K562 (cell line): Measurements from ENCODE around the gene BAIAP3. TPM values are rescaled to one million over a fixed set of nuclear protein-coding genes. Genes with fewer than 3 reads are reported as not detected.

Experiments used
- CREB5 ChIP-seq: fragments of 250-450 bp; sonication (Bioruptor Pico); IDR thresholded peaks from 2 replicates; pipeline ENCODE4 v1.5.0; 2020; ENCODE audit warnings: mild to moderate bottlenecking
- ESRRB ChIP-seq: fragments of 250-450 bp; sonication (Bioruptor Pico); IDR thresholded peaks from 2 replicates; pipeline ENCODE4 v1.5.0; 2020; ENCODE audit warnings: mild to moderate bottlenecking, moderate library complexity, borderline replicate concordance
- HMG20B ChIP-seq: fragments of 250-450 bp; sonication (Bioruptor Pico); IDR thresholded peaks from 2 replicates; pipeline ENCODE4 v1.5.0; 2021; ENCODE audit warnings: mild to moderate bottlenecking
- HMGN3 ChIP-seq: IDR thresholded peaks from 2 replicates; pipeline ENCODE4 v1.6.1; 2011; ENCODE audit warnings: borderline replicate concordance, low read depth, mild to moderate bottlenecking, mixed read lengths, low read length; ENCODE audit not compliant: insufficient read length; ENCODE audit errors: extremely low read depth
- ILK ChIP-seq: fragments of 450-650 bp; IDR thresholded peaks from 2 replicates; pipeline ENCODE4 v1.6.1; 2016; ENCODE audit warnings: missing genetic modification characterization, low read depth, mild to moderate bottlenecking, missing compliant biosample characterization, moderate library complexity, borderline replicate concordance
- MITF ChIP-seq: IDR thresholded peaks from 2 replicates; pipeline ENCODE4 v1.6.1; 2014; ENCODE audit warnings: antibody characterized with exemption
- NCOR1 ChIP-seq: fragments of 450-650 bp; IDR thresholded peaks from 2 replicates; pipeline ENCODE4 v1.6.1; 2016; ENCODE audit warnings: mild to moderate bottlenecking, moderate library complexity
- PRMT5 ChIP-seq: sonication (generic); formaldehyde crosslinking; IDR thresholded peaks from 2 replicates; pipeline ENCODE4 v1.5.0; 2020; ENCODE audit warnings: missing genetic modification reagents
- SUPT5H ChIP-seq: fragments of 450-650 bp; IDR thresholded peaks from 2 replicates; pipeline ENCODE4 v1.6.1; 2016
- TCF7L2 ChIP-seq: fragments of 150-350 bp; IDR thresholded peaks from 2 replicates; pipeline ENCODE4 v1.6.1; 2016; ENCODE audit warnings: low read depth, mild to moderate bottlenecking, low read length, moderate library complexity
- TEAD1 ChIP-seq, 2 experiments: fragments of 450-650 bp in 1 of 2; sonication (generic) in 1 of 2; formaldehyde crosslinking; IDR thresholded peaks; 2 replicates each; pipeline versions ENCODE4 v1.4.0 to v1.8.0; 2020 to 2022; ENCODE audit warnings: mild to moderate bottlenecking in 2 of 2, missing genetic modification reagents in 1 of 2
- ZFP36 ChIP-seq: fragments of 150-350 bp; IDR thresholded peaks from 2 replicates; pipeline ENCODE4 v1.6.1; 2018; ENCODE audit warnings: low read length, low read depth; ENCODE audit not compliant: partially characterized antibody
- polyA plus RNA-seq, 8 experiments: library from polyadenylated mRNA; depleted of rRNA in 4 of 8; stranded (reverse) in 5 of 8; unstranded in 3 of 8; fragments of >200 nt; fragmentation: Nextera tagmentation in 2 of 8; fragmentation: Illumina TruSeq in 1 of 8; extraction: Ambion mirVana in 2 of 8; extraction: Trizol in 1 of 8; gene quantifications; 2 replicates each; pipeline versions ENCODE4 v1.2.1 to v1.2.3, GENCODE V29; 2011 to 2014; ENCODE audit warnings: inconsistent platforms in 1 of 8, missing spikeins in 1 of 8
- total RNA-seq, 7 experiments: library from RNA; depleted of rRNA in 6 of 7; stranded (reverse); fragments of >200 nt in 6 of 7; fragmentation: Illumina TruSeq in 2 of 7; extraction: Trizol in 2 of 7; gene quantifications; 2 replicates each; pipeline versions ENCODE4 v1.2.1 to v1.2.3, GENCODE V29; 2011 to 2021; ENCODE audit warnings: low replicate concordance in 1 of 7
- TF ChIP-seq, protein P1 (sequence below): sonication (generic); formaldehyde crosslinking; IDR thresholded peaks from 2 replicates; pipeline ENCODE4 v1.8.0; 2022; ENCODE audit warnings: mild to moderate bottlenecking, low read depth, missing genetic modification reagents
- TF ChIP-seq, protein P2 (sequence below), 2 experiments: fragments of 450-650 bp in 1 of 2; sonication (generic) in 1 of 2; formaldehyde crosslinking in 1 of 2; IDR thresholded peaks in 1 of 2; conservative IDR thresholded peaks in 1 of 2; 2 replicates each; pipeline versions ENCODE4 v1.6.1 to v1.8.1; 2016 to 2023; ENCODE audit warnings: mild to moderate bottlenecking in 2 of 2, moderate library complexity in 2 of 2, inconsistent platforms in 1 of 2, missing genetic modification reagents in 1 of 2
- TF ChIP-seq, protein P3 (sequence below), 2 experiments: IDR thresholded peaks; 2 replicates each; pipeline ENCODE4 v1.6.1; 2012; ENCODE audit warnings: improper control_type of control experiment in 2 of 2, low read depth in 2 of 2, low read length in 2 of 2, borderline replicate concordance in 1 of 2

BAIAP3 gene
- total and polyA plus RNA-seq, 9 of the 15 experiments (the other 6 are each of a cell fraction or from before 2014, with no cell fraction given), result 0.03 to 4.5 (median 0.57) TPM; not detected in 1

GRCh38 chr16:1299012-1299867 lies 34.2 kb upstream of the BAIAP3 start (continued):
- TF ChIP-seq HMG20B (CRISPR knock-in tag), result no peak
- TF ChIP-seq ZFP36, result no peak
- TF ChIP-seq MITF, result peak; percentile 16; the same call in 1 of the 2 replicates
- TF ChIP-seq HMGN3, result peak; percentile 66
- TF ChIP-seq, protein P1, sequence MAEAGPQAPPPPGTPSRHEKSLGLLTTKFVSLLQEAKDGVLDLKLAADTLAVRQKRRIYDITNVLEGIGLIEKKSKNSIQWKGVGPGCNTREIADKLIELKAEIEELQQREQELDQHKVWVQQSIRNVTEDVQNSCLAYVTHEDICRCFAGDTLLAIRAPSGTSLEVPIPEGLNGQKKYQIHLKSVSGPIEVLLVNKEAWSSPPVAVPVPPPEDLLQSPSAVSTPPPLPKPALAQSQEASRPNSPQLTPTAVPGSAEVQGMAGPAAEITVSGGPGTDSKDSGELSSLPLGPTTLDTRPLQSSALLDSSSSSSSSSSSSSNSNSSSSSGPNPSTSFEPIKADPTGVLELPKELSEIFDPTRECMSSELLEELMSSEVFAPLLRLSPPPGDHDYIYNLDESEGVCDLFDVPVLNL (CRISPR knock-in tag), result no peak
- TF ChIP-seq NCOR1, result no peak
- no peak for TF ChIP-seq ESRRB (CRISPR knock-in tag)
- no peak for TF ChIP-seq ILK
- no peak for TF ChIP-seq TCF7L2
- TF ChIP-seq CREB5 (CRISPR knock-in tag), result no peak
- TF ChIP-seq PRMT5 (CRISPR knock-in tag), result no peak
- TF ChIP-seq TEAD1 (CRISPR knock-in tag; IDR thresholded peaks at IDR 0.05), result no peak
- TF ChIP-seq, protein P2, sequence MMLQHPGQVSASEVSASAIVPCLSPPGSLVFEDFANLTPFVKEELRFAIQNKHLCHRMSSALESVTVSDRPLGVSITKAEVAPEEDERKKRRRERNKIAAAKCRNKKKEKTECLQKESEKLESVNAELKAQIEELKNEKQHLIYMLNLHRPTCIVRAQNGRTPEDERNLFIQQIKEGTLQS (IDR thresholded peaks at IDR 0.05), result no peak
- TF ChIP-seq, protein P2 (CRISPR knock-in tag; conservative IDR thresholded peaks at IDR 0.05), result no peak
- TF ChIP-seq, protein P3, sequence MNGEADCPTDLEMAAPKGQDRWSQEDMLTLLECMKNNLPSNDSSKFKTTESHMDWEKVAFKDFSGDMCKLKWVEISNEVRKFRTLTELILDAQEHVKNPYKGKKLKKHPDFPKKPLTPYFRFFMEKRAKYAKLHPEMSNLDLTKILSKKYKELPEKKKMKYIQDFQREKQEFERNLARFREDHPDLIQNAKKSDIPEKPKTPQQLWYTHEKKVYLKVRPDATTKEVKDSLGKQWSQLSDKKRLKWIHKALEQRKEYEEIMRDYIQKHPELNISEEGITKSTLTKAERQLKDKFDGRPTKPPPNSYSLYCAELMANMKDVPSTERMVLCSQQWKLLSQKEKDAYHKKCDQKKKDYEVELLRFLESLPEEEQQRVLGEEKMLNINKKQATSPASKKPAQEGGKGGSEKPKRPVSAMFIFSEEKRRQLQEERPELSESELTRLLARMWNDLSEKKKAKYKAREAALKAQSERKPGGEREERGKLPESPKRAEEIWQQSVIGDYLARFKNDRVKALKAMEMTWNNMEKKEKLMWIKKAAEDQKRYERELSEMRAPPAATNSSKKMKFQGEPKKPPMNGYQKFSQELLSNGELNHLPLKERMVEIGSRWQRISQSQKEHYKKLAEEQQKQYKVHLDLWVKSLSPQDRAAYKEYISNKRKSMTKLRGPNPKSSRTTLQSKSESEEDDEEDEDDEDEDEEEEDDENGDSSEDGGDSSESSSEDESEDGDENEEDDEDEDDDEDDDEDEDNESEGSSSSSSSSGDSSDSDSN (IDR thresholded peaks at IDR 0.05; ENCODE audit: borderline replicate concordance in 1 of 2, low read depth in 2 of 2, low read length in 2 of 2), result 0 out of 4 replicates have a peak, but pooled peaks of 1 of the 2 experiments have one; percentile 29
- no peak for TF ChIP-seq SUPT5H
